Measurements from ENCODE around the gene YPEL5. TPM values are rescaled to one million over a fixed set of nuclear protein-coding genes. Genes with fewer than 3 reads are reported as not detected.
A peak's percentile ranks its signal among the peaks of the same experiment; 100 is the strongest.

Gene YPEL5
- total and polyA plus RNA-seq, 10 of the 15 experiments (the other 5 are each of a cell fraction or from before 2014, with no cell fraction given): 18.8 to 47.3 (median 21.7) TPM

DNA sequence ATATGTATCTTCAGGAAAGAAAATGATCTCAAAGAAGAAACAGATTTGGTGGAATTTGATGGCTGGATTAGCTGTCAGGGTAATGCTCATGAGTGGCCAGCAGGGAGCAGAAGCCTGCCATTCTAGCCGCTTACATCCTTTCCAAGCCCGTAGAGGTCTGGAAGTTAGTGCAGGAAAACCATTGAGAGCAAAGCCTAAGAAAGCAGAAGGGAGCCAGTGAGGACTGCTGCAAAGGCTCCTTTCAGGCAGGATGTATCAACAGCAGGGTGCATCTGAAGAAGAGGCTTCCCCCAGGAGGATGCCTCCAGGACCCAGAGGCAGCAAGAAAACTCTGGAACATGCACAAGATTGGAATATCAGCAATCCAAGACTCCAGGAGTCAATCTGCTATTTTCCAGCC, 61.6 kb downstream of the YPEL5 start (continued):
- TF ChIP-seq, protein P1, sequence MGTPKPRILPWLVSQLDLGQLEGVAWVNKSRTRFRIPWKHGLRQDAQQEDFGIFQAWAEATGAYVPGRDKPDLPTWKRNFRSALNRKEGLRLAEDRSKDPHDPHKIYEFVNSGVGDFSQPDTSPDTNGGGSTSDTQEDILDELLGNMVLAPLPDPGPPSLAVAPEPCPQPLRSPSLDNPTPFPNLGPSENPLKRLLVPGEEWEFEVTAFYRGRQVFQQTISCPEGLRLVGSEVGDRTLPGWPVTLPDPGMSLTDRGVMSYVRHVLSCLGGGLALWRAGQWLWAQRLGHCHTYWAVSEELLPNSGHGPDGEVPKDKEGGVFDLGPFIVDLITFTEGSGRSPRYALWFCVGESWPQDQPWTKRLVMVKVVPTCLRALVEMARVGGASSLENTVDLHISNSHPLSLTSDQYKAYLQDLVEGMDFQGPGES (IDR thresholded peaks at IDR 0.05): no peak
- no peak for TF ChIP-seq STAT3 (IDR thresholded peaks at IDR 0.05; ENCODE audit: low read depth, low read length)
- no peak for TF ChIP-seq RUNX3 (IDR thresholded peaks at IDR 0.05; ENCODE audit: low read length)
- no peak for TF ChIP-seq NFYA (IDR thresholded peaks at IDR 0.05; ENCODE audit: borderline replicate concordance, low read depth, low read length)
- TF ChIP-seq, protein P2, sequence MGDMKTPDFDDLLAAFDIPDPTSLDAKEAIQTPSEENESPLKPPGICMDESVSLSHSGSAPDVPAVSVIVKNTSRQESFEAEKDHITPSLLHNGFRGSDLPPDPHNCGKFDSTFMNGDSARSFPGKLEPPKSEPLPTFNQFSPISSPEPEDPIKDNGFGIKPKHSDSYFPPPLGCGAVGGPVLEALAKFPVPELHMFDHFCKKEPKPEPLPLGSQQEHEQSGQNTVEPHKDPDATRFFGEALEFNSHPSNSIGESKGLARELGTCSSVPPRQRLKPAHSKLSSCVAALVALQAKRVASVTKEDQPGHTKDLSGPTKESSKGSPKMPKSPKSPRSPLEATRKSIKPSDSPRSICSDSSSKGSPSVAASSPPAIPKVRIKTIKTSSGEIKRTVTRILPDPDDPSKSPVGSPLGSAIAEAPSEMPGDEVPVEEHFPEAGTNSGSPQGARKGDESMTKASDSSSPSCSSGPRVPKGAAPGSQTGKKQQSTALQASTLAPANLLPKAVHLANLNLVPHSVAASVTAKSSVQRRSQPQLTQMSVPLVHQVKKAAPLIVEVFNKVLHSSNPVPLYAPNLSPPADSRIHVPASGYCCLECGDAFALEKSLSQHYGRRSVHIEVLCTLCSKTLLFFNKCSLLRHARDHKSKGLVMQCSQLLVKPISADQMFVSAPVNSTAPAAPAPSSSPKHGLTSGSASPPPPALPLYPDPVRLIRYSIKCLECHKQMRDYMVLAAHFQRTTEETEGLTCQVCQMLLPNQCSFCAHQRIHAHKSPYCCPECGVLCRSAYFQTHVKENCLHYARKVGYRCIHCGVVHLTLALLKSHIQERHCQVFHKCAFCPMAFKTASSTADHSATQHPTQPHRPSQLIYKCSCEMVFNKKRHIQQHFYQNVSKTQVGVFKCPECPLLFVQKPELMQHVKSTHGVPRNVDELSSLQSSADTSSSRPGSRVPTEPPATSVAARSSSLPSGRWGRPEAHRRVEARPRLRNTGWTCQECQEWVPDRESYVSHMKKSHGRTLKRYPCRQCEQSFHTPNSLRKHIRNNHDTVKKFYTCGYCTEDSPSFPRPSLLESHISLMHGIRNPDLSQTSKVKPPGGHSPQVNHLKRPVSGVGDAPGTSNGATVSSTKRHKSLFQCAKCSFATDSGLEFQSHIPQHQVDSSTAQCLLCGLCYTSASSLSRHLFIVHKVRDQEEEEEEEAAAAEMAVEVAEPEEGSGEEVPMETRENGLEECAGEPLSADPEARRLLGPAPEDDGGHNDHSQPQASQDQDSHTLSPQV (IDR thresholded peaks at IDR 0.05): no peak
- peak; percentile 69; the same call in 1 of the 2 replicates for TF ChIP-seq YY1 (IDR thresholded peaks at IDR 0.05; ENCODE audit: low read depth, low read length)
- TF ChIP-seq NFIC (IDR thresholded peaks at IDR 0.05; ENCODE audit: low read depth, low read length): no peak
- no peak for TF ChIP-seq TARDBP (IDR thresholded peaks at IDR 0.05; ENCODE audit: borderline replicate concordance)
- TF ChIP-seq IRF4 (IDR thresholded peaks at IDR 0.05; ENCODE audit: low read depth, low read length): 0 out of 2 replicates have a peak, but pooled peaks have one; percentile 16
- TF ChIP-seq SMARCA5 (IDR thresholded peaks at IDR 0.05): no peak; the same call in 1 of the 2 replicates
- no peak for TF ChIP-seq NBN (IDR thresholded peaks at IDR 0.05)
- TF ChIP-seq EZH2 (IDR thresholded peaks at IDR 0.05; ENCODE audit: borderline replicate concordance, control insufficient read depth, low read depth, low read length): no peak
- no peak for TF ChIP-seq ZNF384 (IDR thresholded peaks at IDR 0.05; ENCODE audit: borderline replicate concordance, low read depth, low read length)
- TF ChIP-seq, protein P3, sequence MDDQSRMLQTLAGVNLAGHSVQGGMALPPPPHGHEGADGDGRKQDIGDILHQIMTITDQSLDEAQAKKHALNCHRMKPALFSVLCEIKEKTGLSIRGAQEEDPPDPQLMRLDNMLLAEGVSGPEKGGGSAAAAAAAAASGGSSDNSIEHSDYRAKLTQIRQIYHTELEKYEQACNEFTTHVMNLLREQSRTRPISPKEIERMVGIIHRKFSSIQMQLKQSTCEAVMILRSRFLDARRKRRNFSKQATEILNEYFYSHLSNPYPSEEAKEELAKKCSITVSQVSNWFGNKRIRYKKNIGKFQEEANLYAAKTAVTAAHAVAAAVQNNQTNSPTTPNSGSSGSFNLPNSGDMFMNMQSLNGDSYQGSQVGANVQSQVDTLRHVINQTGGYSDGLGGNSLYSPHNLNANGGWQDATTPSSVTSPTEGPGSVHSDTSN (IDR thresholded peaks at IDR 0.05; ENCODE audit: insufficient replicate concordance, low read depth, low read length): peak; percentile 14
- TF ChIP-seq RAD21 (IDR thresholded peaks at IDR 0.05; ENCODE audit: insufficient read depth, low read depth, low read length): peak; percentile 94
- TF ChIP-seq CREB1 (IDR thresholded peaks at IDR 0.05; ENCODE audit: low read depth): no peak
- no peak for TF ChIP-seq DPF2 (IDR thresholded peaks at IDR 0.05)
- TF ChIP-seq, protein P4, sequence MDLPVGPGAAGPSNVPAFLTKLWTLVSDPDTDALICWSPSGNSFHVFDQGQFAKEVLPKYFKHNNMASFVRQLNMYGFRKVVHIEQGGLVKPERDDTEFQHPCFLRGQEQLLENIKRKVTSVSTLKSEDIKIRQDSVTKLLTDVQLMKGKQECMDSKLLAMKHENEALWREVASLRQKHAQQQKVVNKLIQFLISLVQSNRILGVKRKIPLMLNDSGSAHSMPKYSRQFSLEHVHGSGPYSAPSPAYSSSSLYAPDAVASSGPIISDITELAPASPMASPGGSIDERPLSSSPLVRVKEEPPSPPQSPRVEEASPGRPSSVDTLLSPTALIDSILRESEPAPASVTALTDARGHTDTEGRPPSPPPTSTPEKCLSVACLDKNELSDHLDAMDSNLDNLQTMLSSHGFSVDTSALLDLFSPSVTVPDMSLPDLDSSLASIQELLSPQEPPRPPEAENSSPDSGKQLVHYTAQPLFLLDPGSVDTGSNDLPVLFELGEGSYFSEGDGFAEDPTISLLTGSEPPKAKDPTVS (IDR thresholded peaks at IDR 0.05; ENCODE audit: low read depth, low read length): peak; percentile 14; the same call in 1 of the 2 replicates
- 0 out of 2 replicates have a peak, but pooled peaks have one; percentile 17 for TF ChIP-seq GATAD2B (conservative IDR thresholded peaks at IDR 0.05; ENCODE audit: low read depth)
- TF ChIP-seq, protein P5, sequence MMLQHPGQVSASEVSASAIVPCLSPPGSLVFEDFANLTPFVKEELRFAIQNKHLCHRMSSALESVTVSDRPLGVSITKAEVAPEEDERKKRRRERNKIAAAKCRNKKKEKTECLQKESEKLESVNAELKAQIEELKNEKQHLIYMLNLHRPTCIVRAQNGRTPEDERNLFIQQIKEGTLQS (IDR thresholded peaks at IDR 0.05; ENCODE audit: borderline replicate concordance, extremely low read depth, low read depth, low read length): no peak
- no peak for TF ChIP-seq NFYB (IDR thresholded peaks at IDR 0.05; ENCODE audit: insufficient read depth, low read depth, low read length)
- no peak for TF ChIP-seq POLR2AphosphoS2 (IDR thresholded peaks at IDR 0.05; ENCODE audit: low read depth, low read length)
- TF ChIP-seq CEBPB (IDR thresholded peaks at IDR 0.05; ENCODE audit: borderline replicate concordance in 1 of 2, low read depth in 2 of 2, low read length in 2 of 2): no peak
- peak; percentile 52 to 61; a peak in 2 of 4 replicates for TF ChIP-seq IKZF2 (IDR thresholded peaks at IDR 0.05)

All from GM12878 (cell line).